ENCODE measurements around the gene OSBPL5.
A peak's percentile ranks its signal among the peaks of the same experiment; 100 is the strongest.

Gene OSBPL5

DNA sequence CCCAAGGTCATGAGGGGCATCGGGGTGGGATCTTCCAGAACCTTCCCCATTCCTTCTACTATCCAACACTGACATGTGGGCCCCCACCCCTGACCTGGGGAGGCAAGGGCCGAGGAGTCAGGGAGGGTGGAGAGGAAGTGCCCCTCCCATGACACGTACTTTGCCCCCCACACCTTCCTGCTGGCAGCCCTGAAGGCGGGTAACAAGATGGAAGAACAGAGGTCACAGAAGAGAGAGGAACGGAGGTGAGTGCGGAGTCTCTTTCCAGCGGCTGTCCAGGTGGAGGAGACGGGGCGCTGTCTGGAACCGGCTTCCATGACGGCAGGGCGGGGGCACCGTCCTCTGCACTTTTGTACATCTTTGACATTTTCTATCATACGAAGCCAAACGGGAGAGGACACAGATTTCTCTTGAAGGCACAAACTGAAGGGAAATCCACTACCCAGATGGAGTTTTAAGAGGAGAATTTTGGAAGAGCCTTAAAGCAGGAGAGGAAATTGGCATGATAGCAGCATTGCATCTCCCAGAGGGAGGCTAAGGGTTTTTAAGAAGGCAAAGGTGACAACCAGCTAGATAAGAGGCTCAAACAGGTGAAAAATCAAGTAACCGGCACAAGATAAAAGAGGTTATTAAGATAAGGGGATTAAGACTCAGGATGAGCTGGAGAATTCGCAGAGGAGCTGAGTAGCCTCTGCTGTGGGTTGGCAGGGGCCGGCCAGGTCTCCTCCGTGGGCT, 16.7 kb downstream of the OSBPL5 start:
- no peak for DNase-seq

DNA sequence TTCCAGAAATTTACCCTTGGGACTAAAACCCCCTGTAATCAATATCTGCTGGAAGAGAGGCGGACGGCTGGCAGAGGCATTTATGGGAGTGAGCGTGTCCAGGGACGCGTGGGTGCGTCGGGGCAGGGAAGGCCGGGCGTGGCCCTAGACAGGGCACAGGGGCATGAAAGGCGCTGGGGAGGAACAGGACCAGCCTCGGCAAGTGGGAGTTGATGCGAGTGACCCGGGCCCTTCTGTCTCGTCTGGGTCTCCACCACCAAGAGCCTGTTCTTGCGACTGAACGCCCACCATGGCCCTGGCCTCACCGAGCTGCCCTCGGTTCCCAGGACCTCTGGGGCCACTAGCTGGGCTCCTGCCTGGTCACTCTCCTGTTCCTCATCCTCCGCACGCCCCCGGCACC, 17.5 kb downstream of the OSBPL5 start:
- no peak for DNase-seq

DNA sequence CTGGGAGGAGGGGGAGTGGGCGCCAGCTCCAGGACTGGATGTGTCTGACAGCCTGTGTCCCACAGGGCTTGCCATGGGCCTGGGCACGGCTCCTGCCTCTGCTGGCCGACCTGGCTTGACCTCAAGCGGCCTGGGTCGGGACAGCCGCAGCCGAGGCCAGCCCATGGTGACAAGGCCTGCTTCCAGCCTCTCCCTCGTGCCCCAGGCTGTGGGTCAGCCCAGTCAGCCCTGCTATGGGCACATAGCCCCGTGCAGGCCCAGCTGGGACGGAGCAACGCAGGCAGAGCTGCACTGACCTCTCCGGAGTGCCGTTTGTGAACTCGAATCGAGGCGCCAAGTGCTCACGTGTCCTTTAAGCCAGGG, 17.9 kb downstream of the OSBPL5 start:
- no peak for DNase-seq

DNA sequence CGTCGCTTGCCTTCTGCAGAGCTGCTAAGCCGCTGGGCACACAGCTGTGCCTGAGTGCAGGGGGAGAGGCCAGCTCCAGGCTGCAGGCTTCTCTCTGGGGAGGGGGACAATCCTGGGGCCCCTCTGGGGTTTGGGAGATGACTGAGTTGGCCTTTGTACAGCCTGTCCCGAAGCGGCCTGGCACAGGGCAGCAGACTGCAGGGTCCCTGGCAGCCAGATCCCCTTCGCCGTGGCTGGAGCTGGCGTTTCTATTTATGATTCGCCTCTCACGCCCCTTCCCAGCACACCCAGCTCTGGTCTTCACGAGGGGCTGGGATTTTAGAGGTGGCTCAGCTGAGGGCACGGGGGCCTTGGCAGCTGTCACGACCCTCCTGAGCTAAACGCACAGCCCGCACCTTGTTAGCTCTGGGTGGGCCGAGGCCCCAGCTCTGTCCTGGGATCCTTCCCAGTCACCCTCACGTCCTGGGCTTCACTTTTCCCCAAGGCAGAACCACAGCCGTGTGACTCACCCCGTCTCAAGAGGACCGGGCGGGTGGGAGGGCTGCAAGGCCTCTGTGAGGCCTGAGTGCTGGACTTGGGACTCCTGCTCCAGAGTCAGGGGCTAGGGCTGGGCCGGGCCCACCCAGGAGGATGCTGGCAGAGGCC, 18.4 kb downstream of the OSBPL5 start:
- no peak for DNase-seq

DNA sequence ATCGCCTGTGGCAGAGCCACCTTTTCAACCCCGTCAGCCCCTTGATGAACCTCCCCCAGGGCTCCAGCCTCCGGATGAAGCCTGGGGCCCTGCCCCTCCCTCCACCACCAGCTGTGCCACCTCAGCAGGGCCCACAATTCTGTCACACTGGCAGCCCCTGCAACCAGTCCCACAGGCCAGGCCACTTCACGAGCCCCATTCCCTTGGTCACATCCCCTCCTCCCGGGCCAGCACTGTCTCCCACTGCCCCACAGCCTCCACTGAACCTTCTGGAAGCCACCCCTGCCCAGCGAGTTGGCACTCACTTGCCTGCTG, 19.9 kb downstream of the OSBPL5 start:
- DNase-seq = no peak

DNA sequence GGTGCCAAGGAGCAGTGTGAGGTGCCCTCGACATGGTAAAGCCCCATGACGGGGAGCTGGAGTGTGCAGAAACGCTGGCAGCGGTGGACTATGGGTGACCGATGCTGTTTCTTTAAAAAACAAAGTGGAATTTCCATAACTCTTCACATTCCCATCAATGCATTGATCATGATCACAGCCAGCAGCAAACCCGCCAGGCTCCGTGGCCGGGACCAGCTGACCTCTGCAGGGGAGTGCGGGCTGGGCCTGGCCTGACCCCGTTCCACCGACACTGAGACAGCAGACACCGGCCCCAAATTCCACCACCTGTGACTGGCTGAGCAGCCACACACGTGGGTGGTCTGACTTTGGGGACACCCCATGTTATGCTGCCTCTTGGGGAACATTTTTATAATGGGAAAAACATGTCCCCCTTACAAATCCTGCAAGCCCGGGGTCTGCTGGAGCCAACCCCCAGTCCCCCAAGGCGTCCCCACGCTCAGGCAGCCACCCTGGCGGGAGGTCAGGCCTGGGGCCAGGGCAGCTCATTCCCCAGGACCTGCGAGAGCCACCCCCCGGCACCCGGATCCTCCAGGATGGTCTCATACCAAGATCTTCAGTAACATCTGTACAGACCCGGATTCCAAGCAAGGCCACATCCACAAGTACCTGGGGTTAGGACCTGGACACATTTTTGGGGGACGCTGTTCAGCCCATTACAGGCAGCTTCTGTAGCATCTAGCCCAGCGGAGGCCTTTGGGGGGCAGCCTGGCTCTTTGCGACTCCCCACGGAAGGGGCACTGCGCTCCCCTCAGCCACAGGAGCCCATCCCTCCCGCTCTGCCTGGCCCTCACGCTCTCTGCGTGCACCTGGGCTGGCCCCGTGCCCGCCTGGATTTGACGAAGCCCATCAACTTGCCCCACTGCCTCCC, 20.6 kb downstream of the OSBPL5 start:
- DNase-seq = no peak

DNA sequence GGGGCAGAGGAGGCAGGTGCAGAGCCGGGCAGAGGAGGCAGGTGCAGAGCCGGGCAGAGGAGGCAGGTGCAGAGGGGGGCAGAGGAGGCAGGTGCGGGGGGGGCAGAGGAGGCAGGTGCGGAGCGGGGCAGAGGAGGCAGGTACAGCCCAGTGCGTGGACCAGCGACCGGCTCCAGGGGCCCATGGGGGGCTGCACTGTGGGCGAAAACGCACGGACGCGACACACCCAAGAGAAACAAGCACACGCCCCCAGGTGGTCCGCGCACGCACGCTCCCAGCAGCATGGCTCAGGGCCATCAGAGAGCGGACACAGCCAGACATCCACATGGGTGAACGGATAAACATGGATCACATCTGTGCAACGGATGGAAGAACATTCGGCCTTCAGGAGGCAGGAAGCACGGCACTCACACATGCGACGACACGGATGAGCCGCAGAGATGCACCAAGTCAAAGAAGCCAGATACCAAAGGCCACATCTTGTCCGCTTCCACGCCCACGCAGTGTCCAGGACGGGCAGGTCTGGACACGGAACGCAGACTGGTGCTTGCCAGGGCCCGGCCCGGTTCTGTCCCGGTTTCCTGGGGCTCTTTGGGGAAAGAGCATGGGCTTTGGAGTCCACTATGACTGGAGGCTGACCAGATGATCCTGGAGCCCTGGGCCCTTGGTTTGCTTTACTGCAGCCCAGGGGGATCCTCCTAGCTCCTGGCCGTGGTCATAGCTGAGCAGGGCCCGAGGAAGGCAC, 21.8 kb downstream of the OSBPL5 start:
- DNase-seq = no peak

DNA sequence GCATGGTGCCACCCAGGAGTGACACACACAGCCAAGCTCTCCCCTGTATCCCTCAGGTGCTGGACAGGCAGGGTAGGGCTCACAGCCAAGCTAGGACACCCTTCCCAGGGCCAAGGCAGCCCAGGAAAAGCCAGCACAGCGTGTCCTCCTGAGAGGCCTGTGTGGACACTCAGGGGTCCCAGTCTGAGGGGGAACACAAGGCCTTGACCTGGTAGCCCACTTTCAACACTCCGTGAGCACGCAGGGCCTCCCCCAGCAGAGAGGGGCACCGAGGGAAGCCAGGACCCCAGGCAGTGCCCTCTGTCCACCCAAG, 24.9 kb downstream of the OSBPL5 start:
- DNase-seq = no peak

DNA sequence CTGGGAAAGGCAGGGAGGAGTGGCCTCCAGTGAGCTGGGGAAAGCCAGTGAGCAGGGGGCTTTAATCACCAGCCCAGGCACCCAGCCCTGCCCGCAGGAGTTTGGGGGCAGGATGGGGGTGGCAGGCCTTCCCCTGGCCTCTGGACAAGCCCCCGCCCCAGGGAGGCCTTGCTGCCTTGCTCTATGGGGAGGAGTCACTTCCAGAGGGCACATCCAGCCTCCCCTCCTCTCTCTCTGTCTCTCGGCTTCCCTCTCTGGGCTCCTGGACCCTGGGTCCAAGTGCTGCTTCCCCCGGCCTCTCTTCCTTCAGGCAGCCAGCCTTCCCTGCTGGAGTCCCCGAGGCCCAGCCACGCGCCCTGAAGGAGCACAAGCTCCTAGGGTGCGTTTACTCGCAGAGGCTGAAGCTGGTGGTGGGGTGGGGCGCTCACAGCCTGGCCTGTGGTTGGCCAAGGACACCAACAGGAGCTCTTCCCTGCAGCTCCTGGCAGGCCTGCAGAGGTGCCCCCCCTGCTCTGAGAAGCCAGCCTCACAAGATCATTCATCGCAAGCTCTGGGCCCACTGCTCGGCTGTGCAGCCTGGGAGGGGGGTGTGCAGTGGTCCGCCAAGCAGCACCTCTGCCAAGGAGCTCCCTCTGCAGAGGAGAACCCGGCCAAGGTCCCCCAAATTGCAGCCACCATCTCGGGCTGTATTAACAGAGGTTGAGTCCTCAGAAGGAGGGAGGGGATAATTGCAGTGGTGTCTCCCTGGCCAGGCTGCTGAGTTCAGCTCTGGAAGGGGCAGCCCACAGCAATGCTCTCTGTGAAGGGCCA, 25.4 kb downstream of the OSBPL5 start:
- no peak for DNase-seq

DNA sequence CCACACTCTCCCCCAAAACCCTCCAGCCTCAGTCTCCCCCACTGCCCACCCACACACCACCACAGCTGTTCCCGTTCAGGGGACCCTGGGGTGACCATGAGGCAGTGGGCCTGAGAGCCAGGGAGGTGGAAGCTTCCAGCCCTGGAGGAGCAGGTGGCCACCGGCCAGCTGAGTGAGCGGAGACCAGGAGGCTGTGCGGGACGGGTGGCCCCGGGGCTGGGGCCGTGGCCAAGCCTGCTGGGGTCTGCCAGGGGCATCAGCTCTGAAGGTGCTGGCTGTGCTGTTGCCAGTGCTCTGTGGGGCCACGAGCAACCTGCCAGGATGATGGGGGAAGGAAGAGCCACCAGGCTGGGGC, 26.0 kb downstream of the OSBPL5 start:
- DNase-seq = no peak

DNA sequence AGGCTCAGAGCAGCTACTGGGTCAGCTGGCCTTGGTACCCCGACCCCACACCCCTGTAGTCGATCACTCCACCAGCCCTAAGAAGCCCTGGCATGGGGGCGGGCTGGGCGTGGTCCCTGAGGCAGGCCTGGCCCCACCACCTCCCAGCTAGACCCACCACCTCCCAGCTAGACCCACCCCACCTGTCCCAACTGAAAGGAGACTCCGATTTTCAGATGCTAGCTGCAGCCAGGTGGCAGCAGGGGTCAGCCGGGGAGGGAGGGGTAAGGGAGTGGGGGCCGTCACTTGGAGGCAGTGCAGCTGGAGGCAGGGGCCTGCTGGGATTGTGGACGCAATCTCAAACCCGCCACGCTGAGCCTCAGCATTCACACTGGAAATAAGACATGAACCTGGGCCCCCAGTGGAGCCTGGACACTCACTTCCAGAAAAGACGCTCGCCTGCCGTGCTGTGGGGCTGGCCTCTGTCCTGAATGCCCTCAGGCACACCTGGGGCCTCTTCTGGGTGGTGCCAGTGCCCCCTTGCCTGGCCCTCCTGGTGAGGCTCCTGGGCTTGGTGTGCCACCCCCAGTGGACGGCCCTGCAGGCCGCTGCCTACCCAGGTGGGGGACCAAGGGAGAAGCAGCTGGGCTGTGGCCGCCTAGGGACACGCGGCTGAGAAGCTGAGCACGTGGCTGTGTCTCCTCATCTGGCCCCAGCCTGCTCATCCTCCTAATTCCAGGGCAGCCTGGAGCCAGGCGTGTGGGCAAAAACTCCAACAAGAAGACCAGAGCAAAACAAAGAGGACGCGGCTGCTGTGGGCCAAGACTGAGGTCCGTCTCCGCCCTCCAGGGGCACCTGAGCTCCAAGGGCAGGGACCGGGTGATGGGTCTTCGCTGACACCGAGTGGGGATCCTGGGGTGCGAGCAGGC, 26.7 kb downstream of the OSBPL5 start:
- DNase-seq = no peak

DNA sequence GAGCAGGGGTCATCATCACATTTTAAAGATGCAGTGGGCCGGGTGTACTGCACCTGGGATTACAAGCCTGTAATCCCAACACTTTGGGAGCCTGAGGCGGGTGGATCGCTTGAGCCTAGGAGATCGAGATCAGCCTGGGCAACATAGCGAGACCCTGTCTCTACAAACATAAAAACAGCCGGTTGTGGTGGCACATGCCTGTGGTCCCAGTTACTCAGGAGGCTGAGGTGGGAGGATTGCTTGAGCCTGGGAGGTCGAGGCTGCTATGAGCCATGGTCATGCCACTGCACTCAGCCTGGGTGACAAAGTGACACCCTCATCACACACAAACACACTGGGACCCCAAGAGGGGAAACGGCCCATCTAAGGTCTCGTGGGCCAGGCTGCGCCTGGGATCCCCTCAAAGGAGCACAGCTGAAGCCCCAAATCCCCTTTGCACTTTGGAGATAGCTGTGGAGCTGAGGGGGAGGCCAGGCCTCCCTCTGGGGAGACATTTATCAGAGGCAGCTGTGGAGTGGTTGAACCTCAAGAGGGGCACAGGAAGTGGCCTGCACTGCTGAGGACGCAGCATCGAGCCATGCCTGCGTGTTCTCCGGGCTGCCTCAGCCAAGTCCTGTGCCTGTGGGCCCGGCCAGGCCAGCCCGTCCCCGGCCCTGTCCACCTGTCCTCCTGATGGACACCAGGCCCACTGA, 27.5 kb downstream of the OSBPL5 start:
- no peak for DNase-seq

DNA sequence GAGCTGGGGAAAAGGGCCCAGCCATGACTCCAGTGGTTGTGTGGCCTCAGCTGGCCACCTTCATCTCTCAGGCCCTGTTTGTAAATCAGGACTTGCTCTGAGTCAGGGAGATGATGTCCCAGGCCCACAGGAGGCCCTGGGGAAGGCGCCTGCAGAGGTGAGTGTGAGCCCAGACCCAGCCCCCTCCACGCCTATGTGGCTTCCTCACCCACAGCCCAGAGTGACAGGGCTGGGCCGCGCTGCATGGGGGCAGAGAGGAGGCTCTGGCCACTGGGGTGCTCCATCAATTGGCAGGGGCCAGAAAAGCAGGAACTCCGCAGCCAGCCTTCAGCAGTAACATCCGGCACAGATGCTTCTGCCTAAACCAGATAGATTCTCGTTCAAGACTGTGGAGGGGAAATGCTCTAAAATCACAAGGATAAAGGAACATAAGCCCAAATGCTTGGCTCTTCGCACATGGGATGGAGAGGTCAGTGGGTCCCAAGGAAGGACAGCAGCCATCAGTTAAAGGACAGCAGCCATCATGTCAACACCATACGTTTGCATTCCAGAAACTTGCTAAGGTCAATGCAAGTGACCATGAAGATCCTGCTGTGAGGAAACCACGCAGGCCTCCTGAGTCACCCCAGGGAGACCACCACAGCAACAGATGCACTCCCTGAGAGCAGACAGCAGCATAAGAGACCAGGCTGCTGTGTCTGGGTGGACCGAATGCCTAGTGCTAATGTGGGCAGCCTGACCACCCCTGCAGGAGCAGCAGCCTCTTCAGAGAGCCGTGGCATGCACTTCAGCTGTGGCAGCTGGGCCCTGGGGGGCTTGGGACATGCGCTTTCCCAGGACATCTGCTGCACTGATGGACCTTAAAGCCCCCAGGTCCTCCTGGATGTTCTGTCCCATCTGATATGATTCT, 28.3 kb downstream of the OSBPL5 start:
- DNase-seq = no peak

DNA sequence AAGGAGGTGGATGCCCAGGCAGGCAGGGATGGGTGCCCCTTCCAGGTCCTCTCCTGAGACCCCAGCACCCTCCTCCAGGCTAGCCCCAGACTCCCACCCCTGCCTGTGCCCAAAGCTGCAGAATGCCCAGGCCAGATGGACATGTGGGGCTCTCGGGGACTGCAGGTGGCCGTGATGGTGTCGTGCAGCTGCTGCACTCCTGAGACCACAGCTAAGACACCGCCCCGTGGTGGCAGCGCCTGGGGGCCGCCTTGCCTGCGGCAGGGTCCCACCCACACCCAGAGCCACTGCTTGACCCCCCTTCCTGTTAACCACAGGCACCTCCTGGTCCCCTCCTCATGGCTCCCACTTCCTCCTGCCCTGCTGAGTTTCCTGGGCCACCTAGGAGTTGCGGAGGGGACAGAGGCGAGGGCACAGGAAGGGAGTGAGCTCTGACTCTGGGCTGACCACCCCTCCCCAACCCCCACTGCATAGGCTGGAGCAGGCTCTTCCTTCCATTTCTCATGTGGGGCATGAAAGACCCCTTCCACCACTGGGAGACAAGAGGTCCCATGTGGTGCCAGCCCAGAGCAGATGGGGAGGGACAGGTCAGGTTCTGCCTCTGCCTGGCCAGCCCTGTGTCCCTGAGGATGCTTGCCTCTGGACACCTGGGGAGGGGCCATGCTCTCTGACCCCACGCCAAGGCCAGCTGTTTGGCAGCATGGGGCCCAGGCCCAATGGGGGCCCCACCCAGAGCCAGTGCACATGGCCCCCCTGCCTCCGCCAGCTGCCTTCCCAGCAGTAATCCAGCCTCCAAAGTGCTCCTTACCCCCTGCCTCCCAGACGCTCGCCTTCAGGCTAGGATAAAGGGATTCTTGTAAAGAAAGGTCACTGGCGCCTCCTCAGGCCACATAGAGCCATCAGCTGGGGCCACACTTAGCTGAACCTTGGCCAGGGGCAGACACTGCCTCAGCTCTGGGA, 29.3 kb downstream of the OSBPL5 start:
- peak; percentile 24 for DNase-seq

DNA sequence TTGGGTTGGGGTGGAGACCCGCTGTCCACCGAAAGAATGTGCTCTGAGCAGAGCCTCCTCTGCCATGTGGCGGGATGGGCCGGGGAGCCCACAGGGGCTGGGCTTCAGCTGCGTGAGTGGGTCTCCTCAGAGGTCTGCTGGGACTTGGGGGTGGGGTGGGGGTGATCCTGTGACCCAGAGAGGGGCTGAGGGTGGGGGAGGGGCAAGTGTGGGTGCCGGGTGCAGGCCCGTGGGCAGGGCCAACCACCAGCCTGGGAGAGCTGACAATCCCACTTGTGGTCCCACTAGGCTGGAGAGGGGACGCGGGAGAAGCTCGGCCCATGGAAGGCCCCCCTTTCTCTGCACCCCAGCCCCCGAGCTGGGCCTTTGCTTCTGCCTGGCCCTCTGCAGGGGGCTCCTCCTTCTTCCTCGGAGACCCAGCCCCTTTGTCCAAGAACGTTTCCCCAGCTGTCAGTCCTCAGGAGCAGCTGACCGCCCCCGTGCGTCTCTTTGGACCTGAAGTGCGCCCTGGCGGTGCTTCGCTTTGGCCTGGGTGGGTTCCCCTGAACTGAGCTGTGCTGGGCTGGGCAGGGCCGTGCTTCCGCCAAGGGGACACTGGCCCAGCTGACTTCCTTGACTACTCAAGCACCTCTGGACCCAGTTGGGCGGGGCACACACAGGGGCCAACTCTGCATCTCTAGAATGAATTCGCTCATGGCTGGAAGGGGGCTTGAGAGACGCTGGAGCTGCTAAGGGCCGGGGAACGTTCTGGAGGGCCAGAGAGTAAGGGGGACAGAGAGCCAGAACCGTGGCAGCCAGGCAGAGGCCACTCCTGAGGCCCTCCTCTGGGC, 30.2 kb downstream of the OSBPL5 start:
- DNase-seq = no peak

DNA sequence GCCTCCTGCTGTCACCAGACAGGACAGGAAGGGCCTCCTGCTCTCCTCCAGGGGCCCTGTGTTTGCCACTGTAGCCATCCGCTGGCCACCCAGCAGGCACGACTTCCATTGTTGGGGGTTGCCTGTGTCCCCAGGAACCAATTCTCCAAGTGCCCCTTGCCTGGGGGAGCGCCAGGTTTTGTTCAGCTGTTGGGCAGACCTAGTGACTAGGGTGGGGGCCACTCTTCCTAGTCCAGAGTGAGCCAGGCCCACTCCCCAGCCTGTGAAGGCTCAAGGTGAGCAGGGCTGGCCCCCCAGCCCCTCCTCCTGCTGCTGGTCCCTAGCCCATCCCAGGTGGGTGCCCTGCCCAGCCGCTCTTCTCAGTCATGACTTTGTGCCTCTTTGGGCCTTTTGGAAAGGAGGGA, 30.9 kb downstream of the OSBPL5 start:
- no peak for DNase-seq
